Coronary artery (tissue), 2 donors: ENCODE results near the gene KRT16.
"Not testable (repeated sequence)": the region's sequence is repeated elsewhere in the genome, so short reads cannot be mapped to it uniquely, and the experiment has no call there.

Experiments used
- DNase-seq: peaks from one replicate; pipeline ENCODE4 v3.0.0-alpha.2; 2017; ENCODE audit warnings: low spot score
- H3K27ac ChIP-seq, 2 donors: fragments of 200-600 bp; sonication (generic); one replicate each; pipeline ENCODE4 v1.5.1; 2016 to 2019
- H3K4me3 ChIP-seq: fragments of 200-600 bp; sonication (generic); 2 replicates; pipeline ENCODE4 v1.5.1; 2016; ENCODE audit warnings: mild to moderate bottlenecking, moderate library complexity
- TF ChIP-seq, protein P1 (sequence below): fragments of 200-600 bp; sonication (generic); IDR thresholded peaks from one replicate; pipeline ENCODE4 v1.5.1; 2019; ENCODE audit warnings: antibody characterized with exemption

Gene KRT16

DNA sequence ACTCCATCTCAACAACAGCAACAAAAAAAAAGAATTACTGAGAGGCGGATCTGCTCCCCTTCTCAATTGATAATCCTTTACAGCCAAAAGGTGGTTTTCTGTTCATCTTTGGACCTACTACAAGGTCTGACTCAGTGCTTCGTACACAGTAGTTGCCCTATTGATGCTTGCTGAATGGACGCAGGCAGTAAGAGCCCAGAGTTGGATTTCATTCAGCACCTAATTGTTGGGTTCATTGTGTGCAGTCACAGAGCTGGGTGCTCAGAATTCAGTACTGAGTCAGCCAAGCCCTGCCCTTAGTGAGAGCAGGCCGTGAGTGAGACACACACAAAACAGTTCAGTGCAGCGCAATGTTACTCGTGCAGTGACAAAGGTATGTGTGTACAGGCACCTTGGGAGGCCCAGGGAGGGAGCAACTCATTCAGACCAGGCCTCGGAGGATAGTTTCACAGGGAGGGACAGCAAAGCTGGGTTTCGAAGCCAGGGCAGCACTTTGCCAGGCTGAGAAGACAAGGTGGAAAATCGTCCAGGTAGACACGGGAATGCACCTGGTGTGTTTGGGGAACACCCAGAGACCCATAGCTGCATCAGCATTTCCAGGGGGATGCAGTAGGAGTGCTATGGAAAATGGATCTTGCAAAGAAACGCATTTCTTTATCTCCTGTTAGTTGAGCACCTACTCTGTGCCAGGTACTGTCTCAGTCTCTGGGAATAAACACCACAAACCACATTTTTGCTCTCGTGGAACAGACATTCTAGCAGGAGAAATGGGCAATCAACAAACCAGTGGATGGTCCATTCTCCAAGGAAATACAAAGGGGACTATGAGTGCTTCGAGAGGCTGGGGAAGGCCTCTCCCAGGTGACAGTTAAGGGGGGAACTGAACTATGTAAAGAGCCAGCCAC is 29.9 kb upstream of the KRT16 start:
- Histone ChIP-seq H3K27ac (no peak overlapping the region), H3K4me3 (no peak overlapping the region)
- TF ChIP-seq, protein P1, sequence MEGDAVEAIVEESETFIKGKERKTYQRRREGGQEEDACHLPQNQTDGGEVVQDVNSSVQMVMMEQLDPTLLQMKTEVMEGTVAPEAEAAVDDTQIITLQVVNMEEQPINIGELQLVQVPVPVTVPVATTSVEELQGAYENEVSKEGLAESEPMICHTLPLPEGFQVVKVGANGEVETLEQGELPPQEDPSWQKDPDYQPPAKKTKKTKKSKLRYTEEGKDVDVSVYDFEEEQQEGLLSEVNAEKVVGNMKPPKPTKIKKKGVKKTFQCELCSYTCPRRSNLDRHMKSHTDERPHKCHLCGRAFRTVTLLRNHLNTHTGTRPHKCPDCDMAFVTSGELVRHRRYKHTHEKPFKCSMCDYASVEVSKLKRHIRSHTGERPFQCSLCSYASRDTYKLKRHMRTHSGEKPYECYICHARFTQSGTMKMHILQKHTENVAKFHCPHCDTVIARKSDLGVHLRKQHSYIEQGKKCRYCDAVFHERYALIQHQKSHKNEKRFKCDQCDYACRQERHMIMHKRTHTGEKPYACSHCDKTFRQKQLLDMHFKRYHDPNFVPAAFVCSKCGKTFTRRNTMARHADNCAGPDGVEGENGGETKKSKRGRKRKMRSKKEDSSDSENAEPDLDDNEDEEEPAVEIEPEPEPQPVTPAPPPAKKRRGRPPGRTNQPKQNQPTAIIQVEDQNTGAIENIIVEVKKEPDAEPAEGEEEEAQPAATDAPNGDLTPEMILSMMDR, result no peak
- no peak for DNase-seq

DNA sequence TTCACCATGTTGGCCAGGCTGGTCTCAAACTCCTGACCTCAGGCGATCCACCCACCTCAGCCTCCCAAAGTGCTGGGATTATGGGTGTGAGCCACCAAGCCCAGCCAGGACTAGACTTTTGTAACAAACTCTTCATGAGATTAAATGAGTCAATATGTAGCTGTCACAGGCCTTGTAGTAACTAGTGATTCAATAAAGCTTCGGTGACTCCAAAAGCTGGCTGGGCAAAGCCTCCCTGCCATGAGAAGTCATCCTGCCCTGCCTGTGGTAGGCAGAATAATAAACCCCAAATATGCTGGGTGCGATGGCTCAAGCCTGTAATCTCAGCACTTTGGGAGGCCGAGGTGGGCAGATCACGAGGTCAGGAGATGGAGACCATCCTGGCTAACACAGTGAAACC is 28.0 kb upstream of the KRT16 start:
- H3K4me3 ChIP-seq, DNase-seq, H3K27ac ChIP-seq: not testable (repeated sequence)

DNA sequence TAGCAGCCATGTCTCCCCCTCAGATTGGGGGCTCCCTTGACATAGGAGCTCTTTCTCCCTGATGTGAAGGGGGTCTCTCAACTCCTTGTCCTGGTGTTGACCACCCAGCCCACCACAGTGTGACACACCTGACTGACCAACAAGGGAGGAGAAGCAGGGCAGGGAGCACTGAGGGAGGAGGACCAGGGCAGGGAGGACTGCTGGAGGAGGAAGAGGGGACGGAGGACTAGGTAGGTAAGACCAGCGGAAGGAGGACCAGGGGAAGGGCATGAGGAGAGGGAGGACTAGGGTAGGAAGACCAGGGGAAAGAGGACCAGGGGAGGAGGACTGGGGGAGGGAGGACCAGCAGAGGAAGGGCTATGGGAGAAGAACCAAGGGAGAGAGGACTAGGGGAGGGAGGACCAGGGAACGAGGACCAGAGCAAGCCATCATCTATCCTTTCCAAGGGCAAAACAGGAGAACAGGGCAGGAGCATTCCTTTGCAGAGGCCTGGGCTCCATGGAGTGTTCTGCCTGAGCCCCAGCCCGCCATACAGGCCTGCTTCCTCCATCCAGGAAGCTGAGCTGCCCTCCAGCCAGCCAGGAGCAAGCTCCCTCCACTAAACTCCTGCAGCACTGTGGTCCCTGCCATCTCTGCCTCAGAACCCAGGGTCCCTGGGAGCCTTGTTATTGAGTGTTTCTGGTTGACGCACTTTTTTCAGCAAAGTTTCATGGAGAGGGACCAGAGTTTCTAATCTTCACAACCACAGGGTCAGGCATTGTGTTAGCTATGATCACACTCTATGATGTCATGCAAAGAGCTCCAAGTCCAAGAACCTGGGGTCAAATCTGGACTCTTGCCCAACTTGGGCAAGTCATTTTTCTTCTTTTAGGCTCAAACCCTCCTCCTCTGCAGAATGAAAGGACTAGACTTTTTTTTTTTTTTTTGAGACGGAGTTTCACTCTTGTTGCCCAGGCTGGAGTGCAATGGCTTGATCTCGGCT is 27.2 kb upstream of the KRT16 start:
- DNase-seq, result no peak
- no peak overlapping the region for H3K4me3 ChIP-seq
- no peak overlapping the region for H3K27ac ChIP-seq
- TF ChIP-seq, protein P1, result no peak

DNA sequence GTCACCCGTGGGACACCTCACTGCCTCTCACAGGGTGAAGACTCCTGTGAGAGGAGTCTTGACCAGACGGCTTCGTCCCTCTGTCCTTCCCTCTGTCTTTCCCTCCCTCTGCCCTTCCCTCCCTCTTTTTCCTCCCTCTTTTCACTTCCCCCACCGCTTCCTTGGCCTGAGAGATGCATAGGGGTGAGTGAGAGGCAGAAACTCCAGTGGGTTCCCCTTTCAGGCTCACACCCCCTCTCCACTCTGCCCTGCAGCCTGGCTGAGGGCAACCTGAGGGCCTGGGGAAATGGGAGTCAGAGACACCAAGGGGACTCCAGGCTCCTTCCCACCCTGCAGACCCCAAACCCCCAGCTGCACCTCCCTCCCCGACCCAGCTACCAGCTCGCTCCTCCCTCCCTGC is 26.4 kb upstream of the KRT16 start:
- H3K4me3 ChIP-seq, result no peak overlapping the region

DNA sequence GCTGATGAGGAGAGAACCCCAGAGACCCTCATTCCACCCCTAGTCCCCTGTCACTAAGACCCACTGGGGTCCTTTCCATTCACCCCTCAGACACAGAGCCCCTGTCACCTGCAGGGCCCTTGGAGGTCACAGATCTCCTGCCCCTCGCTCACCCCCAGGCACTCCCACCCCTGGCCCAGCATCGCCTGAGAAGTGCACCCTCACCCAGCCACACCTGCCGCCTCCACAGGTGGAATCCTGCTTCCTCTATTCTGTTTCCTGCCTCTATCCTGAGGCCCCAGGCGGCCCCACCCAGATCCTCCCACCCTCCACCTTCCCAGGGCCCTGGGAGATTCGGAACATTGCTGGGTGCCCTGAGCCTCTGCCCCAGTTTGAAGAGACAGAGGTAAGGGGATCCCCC is 25.6 kb upstream of the KRT16 start:
- no peak for DNase-seq
- Histone ChIP-seq H3K4me3 (no peak overlapping the region), H3K27ac (no peak overlapping the region)
- TF ChIP-seq, protein P1, result no peak

More for the DNA sequence above, 26.4 kb upstream of the KRT16 start:
- TF ChIP-seq, protein P1, result no peak
- DNase-seq, result no peak
- H3K27ac ChIP-seq, result no peak overlapping the region

DNA sequence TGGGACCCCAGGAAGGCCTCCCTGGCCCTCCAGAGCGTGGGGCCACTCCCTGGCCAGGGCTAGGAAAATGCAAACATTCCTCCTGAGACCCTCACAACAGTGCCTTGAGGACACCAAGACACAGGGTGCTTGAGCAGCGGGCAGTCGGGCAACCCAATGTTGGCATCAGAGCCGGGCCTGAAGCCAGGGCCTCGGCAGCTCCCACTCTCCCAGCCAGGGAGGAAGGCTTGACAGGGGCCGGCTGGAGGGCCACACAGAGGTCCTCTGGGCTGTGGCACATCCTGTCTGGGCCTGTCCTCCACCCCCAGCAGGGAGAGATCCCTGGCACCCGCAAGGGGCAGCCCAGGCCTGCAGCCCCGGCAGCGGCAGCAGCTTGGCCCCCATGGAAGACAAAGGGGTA is 24.1 kb upstream of the KRT16 start:
- Histone ChIP-seq H3K4me3 (no peak overlapping the region), H3K27ac (no peak overlapping the region)
- TF ChIP-seq, protein P1, result no peak
- no peak for DNase-seq
